Measurements from ENCODE around the gene PCLO. TPM values are rescaled to one million over a fixed set of nuclear protein-coding genes. Genes with fewer than 3 reads are reported as not detected.

The PCLO gene
- total and polyA plus RNA-seq, 9 of the 15 experiments (the other 6 are each of a cell fraction or from before 2014, with no cell fraction given) = under 0.01 to 0.01 TPM; not detected in 7

DNA sequence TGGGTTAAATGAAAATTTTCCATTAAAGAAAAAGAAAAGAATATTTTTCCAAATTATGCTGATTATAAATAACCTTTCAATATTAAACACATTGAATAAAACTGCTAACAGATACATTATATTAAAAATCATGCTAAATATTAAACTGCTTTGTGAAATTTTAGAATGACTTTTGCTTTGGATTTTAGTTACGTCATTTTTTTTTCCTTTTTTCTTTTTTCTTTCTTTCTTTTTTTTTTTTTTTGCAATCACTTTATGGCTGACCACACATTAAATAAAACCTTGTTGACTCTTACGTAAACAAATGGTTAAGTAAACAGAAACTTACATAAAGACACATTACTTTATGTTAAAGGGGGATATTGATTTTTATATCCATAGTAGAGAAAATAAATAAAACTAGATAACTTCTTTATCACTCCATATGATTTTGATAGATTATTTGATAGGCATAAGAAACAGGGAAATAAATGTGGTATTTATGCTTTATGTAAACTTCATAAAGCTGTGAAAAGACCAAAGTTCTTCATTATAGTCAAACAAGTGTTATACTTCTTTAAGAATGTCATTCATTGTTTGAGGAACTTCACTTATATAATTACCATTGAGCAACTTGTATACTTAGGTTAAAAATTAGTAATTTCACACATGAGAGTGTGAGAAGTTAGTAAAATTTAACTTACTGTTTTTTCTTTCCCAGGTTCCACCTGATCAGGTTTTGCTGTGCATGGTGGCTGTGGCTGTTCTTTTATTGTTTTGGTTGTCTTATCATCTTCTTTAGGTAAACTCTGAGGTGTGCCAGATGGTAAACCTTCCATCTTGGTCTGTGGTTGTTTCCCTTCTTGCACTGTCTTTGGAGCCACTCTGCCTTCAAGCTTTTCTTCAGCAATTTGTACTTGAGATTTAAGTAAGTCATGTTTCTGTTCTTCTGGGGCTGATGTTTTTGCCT is 197.3 kb downstream of the PCLO start (continued):
- no peak for TF ChIP-seq ZNF764 (CRISPR knock-in tag; IDR thresholded peaks at IDR 0.05; ENCODE audit: low read depth)
- no peak for TF ChIP-seq ELF4 (CRISPR knock-in tag; IDR thresholded peaks at IDR 0.05)

DNA sequence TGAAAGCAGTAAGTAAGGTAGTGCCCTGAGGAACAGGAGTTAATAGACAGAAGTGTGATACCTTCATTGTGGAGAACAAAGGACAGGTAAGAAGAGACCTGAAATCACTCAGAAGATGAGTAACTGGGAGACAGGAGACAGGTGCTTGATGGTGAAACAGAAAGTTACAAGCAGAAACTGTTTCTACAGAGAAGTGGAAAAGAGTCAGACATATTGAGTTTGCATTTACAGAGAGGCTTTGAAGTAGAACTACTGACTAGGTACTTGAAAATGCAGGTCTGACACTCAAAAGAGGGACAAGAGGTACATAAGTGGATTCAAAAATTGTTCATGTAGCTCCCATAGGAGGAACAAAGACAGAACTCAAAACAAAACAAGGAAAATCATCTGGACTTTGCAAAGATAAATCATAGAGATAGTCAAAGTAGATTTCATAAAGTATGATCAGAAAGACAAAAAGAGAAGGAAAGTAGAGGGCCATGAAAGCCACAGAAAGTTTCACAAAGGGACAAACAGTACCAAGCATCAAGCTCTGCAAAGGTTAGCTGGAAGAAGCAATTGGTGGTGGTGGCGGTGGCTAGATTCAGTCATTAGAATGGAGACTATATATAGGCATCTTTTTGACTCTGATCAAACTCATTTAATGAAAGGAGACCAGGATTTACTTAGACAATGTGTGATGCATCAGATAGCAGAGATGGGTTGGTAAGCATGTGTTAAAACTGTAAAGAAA is 198.4 kb downstream of the PCLO start:
- TF ChIP-seq, protein P1, sequence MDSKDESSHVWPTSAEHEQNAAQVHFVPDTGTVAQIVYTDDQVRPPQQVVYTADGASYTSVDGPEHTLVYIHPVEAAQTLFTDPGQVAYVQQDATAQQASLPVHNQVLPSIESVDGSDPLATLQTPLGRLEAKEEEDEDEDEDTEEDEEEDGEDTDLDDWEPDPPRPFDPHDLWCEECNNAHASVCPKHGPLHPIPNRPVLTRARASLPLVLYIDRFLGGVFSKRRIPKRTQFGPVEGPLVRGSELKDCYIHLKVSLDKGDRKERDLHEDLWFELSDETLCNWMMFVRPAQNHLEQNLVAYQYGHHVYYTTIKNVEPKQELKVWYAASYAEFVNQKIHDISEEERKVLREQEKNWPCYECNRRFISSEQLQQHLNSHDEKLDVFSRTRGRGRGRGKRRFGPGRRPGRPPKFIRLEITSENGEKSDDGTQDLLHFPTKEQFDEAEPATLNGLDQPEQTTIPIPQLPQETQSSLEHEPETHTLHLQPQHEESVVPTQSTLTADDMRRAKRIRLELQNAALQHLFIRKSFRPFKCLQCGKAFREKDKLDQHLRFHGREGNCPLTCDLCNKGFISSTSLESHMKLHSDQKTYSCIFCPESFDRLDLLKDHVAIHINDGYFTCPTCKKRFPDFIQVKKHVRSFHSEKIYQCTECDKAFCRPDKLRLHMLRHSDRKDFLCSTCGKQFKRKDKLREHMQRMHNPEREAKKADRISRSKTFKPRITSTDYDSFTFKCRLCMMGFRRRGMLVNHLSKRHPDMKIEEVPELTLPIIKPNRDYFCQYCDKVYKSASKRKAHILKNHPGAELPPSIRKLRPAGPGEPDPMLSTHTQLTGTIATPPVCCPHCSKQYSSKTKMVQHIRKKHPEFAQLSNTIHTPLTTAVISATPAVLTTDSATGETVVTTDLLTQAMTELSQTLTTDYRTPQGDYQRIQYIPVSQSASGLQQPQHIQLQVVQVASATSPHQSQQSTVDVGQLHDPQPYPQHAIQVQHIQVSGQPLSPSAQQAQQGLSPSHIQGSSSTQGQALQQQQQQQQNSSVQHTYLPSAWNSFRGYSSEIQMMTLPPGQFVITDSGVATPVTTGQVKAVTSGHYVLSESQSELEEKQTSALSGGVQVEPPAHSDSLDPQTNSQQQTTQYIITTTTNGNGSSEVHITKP (IDR thresholded peaks at IDR 0.05; ENCODE audit: partially characterized antibody) = no peak
- TF ChIP-seq TEAD1 (CRISPR knock-in tag; IDR thresholded peaks at IDR 0.05) = no peak
- TF ChIP-seq CBX2 (IDR thresholded peaks at IDR 0.05; ENCODE audit: insufficient read depth, low read length, poor library complexity, severe bottlenecking) = no peak
- no peak for TF ChIP-seq RBM17 (IDR thresholded peaks at IDR 0.05; ENCODE audit: borderline replicate concordance, low read depth, low read length)
- Histone ChIP-seq H3K4me1 (replicated peaks in 1 of 2; ENCODE audit: control insufficient read depth in 2 of 2, insufficient read depth in 2 of 2, low read length in 2 of 2) (no peaks in the 10 kb centered on the region), H3K9me1 (ENCODE audit: control insufficient read depth, insufficient read depth, low read length) (no peaks in the 10 kb centered on the region), H3K4me3 (no peak overlapping the region), H3K9me3 (replicated peaks; ENCODE audit: control insufficient read depth, insufficient read depth, low read depth, low read length) (no peaks in the 10 kb centered on the region; the same call in 1 of the 2 replicates), H4K20me1 (replicated peaks; ENCODE audit: control insufficient read depth, insufficient read depth, low read length) (no peaks in the 10 kb centered on the region), H3K27me3 (ENCODE audit: control insufficient read depth in 2 of 2, insufficient read depth in 2 of 2, low read length in 2 of 2) (no peaks in the 10 kb centered on the region), H3K79me2 (ENCODE audit: control insufficient read depth, insufficient read depth, low read length) (no peaks in the 10 kb centered on the region), H2AFZ (ENCODE audit: low read depth, low read length) (no peak overlapping the region), H3K9ac (ENCODE audit: insufficient read depth in 1 of 2, low read depth in 2 of 2, low read length in 2 of 2) (no peak overlapping the region), H3K36me3 (ENCODE audit: control insufficient read depth, insufficient read depth, low read length) (no peaks in the 10 kb centered on the region), H3K27ac (ENCODE audit: extremely low read depth, low read depth, low read length) (no peak overlapping the region), H3K4me2 (ENCODE audit: insufficient read depth, low read length) (no peak overlapping the region)
- WGBS (ENCODE audit: insufficient coverage, low coverage, missing lambda C conversion rate) = 0% methylated on average over 1 of the region's 1 CpG
- ChIA-PET CTCF (ENCODE audit: low intra/inter-chr PET ratio) (no interaction called here), POLR2A (no interaction called here)
- intact Hi-C loops (cut with micrococcal nuclease) = no loop called here
- DNase-seq (ENCODE audit: extremely low read depth in 1 of 4, low spot score in 3 of 4) = no peak
- no peak for FAIRE-seq
- in situ Hi-C loops (cut with MboI) = no loop called here
- BruUV-seq (replicated peaks) = no TSS peak
- no peak for ATAC-seq
